HepG2 (cell line): ENCODE data around the gene FAF1. TPM values are rescaled to one million over a fixed set of nuclear protein-coding genes. Genes with fewer than 3 reads are reported as not detected.

Source experiments
- BATF2 ChIP-seq: sonication (generic); formaldehyde crosslinking; IDR thresholded peaks from 2 replicates; pipeline ENCODE4 v1.8.0; 2022; ENCODE audit warnings: mild to moderate bottlenecking, missing genetic modification reagents, moderate library complexity
- DMAP1 ChIP-seq: IDR thresholded peaks from 2 replicates; pipeline ENCODE4 v1.6.1; 2016
- FOXP4 ChIP-seq: sonication (generic); formaldehyde crosslinking; IDR thresholded peaks from 2 replicates; pipeline ENCODE4 v1.4.0; 2020; ENCODE audit warnings: missing genetic modification reagents
- JUND ChIP-seq: sonication (generic); formaldehyde crosslinking; IDR thresholded peaks from 2 replicates; pipeline ENCODE4 v1.8.0; 2022; ENCODE audit warnings: mild to moderate bottlenecking, missing genetic modification reagents
- KDM6A ChIP-seq: IDR thresholded peaks from 2 replicates; pipeline ENCODE4 v1.6.1; 2016; ENCODE audit warnings: low read depth
- MAFF ChIP-seq: IDR thresholded peaks from 2 replicates; pipeline ENCODE4 v1.6.1; 2011; ENCODE audit warnings: low read depth, low read length, improper control_type of control experiment
- MLX ChIP-seq: IDR thresholded peaks from 2 replicates; pipeline ENCODE4 v1.6.1; 2016
- MYPOP ChIP-seq: sonication (generic); formaldehyde crosslinking; IDR thresholded peaks from 2 replicates; pipeline ENCODE4 v1.8.1; 2023; ENCODE audit warnings: mild to moderate bottlenecking, moderate library complexity, missing genetic modification reagents
- ONECUT2 ChIP-seq: sonication (generic); formaldehyde crosslinking; IDR thresholded peaks from 2 replicates; pipeline ENCODE4 v1.4.0; 2020; ENCODE audit warnings: missing genetic modification reagents
- RBAK ChIP-seq: sonication (generic); formaldehyde crosslinking; IDR thresholded peaks from 2 replicates; pipeline ENCODE4 v1.5.1; 2020; ENCODE audit warnings: mild to moderate bottlenecking, missing genetic modification reagents
- TAF1 ChIP-seq: sonication (generic); formaldehyde crosslinking; IDR thresholded peaks from 2 replicates; pipeline ENCODE4 v1.4.0; 2020; ENCODE audit warnings: missing genetic modification reagents
- ZBTB21 ChIP-seq: sonication (generic); formaldehyde crosslinking; IDR thresholded peaks from 2 replicates; pipeline ENCODE4 v1.4.0; 2020; ENCODE audit warnings: missing genetic modification reagents
- ZFP41 ChIP-seq: sonication (generic); formaldehyde crosslinking; IDR thresholded peaks from 2 replicates; pipeline ENCODE4 v1.4.0; 2020; ENCODE audit warnings: mild to moderate bottlenecking, missing genetic modification reagents, borderline replicate concordance
- ZKSCAN8 ChIP-seq: IDR thresholded peaks from 2 replicates; pipeline ENCODE4 v1.6.1; 2016; ENCODE audit warnings: borderline replicate concordance, missing genetic modification reagents, missing compliant biosample characterization
- ZNF10 ChIP-seq: sonication (generic); formaldehyde crosslinking; IDR thresholded peaks from 2 replicates; pipeline ENCODE4 v1.4.0; 2020; ENCODE audit warnings: mild to moderate bottlenecking, low read depth, missing genetic modification reagents, borderline replicate concordance
- ZNF18 ChIP-seq: sonication (generic); formaldehyde crosslinking; IDR thresholded peaks from 2 replicates; pipeline ENCODE4 v1.8.0; 2022; ENCODE audit warnings: mild to moderate bottlenecking, missing genetic modification reagents; ENCODE audit not compliant: insufficient replicate concordance
- ZNF3 ChIP-seq: IDR thresholded peaks from 2 replicates; pipeline ENCODE4 v1.7.0; 2017; ENCODE audit warnings: inconsistent platforms
- ZNF557 ChIP-seq: sonication (generic); formaldehyde crosslinking; IDR thresholded peaks from 2 replicates; pipeline ENCODE4 v1.4.0; 2020; ENCODE audit warnings: missing genetic modification reagents
- ZNF652 ChIP-seq: IDR thresholded peaks from 2 replicates; pipeline ENCODE4 v1.6.1; 2016; ENCODE audit warnings: low read depth, borderline replicate concordance
- ZNF678 ChIP-seq: sonication (generic); formaldehyde crosslinking; IDR thresholded peaks from 2 replicates; pipeline ENCODE4 v1.4.0; 2020; ENCODE audit warnings: mild to moderate bottlenecking, missing genetic modification reagents
- ZNF770 ChIP-seq: sonication (generic); formaldehyde crosslinking; IDR thresholded peaks from 2 replicates; pipeline ENCODE4 v1.5.0; 2020; ENCODE audit warnings: mild to moderate bottlenecking, missing genetic modification reagents
- ZNF775 ChIP-seq: sonication (generic); formaldehyde crosslinking; IDR thresholded peaks from 2 replicates; pipeline ENCODE4 v1.4.0; 2020; ENCODE audit warnings: missing genetic modification reagents, mild to moderate bottlenecking, moderate library complexity, borderline replicate concordance
- ZNF776 ChIP-seq: sonication (generic); formaldehyde crosslinking; IDR thresholded peaks from 2 replicates; pipeline ENCODE4 v1.4.0; 2020; ENCODE audit warnings: mild to moderate bottlenecking, missing genetic modification reagents
- polyA plus RNA-seq, 8 experiments: library from polyadenylated mRNA; depleted of rRNA in 3 of 8; stranded (reverse) in 7 of 8; unstranded in 1 of 8; fragments of >200 nt; fragmentation: Illumina TruSeq in 4 of 8; extraction: Trizol in 4 of 8; gene quantifications; 2 replicates each; pipeline versions ENCODE4 v1.2.1 to v1.2.3, GENCODE V29; 2011 to 2016; ENCODE audit warnings: low read depth in 4 of 8, missing spikeins in 1 of 8, mixed read lengths in 1 of 8; ENCODE audit not compliant: insufficient read depth in 1 of 8
- total RNA-seq, 5 experiments: library from RNA; depleted of rRNA; stranded (reverse); fragments of >200 nt; fragmentation: Illumina TruSeq; extraction: Trizol; gene quantifications; 2 replicates each; pipeline ENCODE4 v1.2.3, GENCODE V29; 2016; ENCODE audit warnings: low read depth in 1 of 5

The FAF1 gene
- total and polyA plus RNA-seq, 2 of the 13 experiments (the other 11 are each of a cell fraction or from before 2014, with no cell fraction given): 19.4 to 63.3 TPM

- no peak for TF ChIP-seq ZNF775
- no peak for TF ChIP-seq RBAK
- no peak for TF ChIP-seq ZKSCAN8
- TF ChIP-seq ZNF3: no peak
- no peak for TF ChIP-seq MAFF
- TF ChIP-seq MLX (CRISPR knock-in tag): no peak
- peak; percentile 33; the same call in 1 of the 2 replicates for TF ChIP-seq ZNF770
- no peak for TF ChIP-seq MYPOP (CRISPR knock-in tag)
- no peak for TF ChIP-seq KDM6A (CRISPR knock-in tag)
- TF ChIP-seq ZFP41 (CRISPR knock-in tag): 0 out of 2 replicates have a peak, but pooled peaks have one; percentile 43
- no peak for TF ChIP-seq ZNF652 (CRISPR knock-in tag)
- 0 out of 2 replicates have a peak, but pooled peaks have one; percentile 7 for TF ChIP-seq FOXP4
- no peak for TF ChIP-seq JUND
- TF ChIP-seq ZNF557 (CRISPR knock-in tag): no peak
- TF ChIP-seq ZNF678: no peak
- TF ChIP-seq ZNF10 (CRISPR knock-in tag): no peak
- no peak for TF ChIP-seq ZBTB21 (CRISPR knock-in tag)
- TF ChIP-seq ZNF18 (CRISPR knock-in tag): no peak
- TF ChIP-seq TAF1 (CRISPR knock-in tag): peak; percentile 80
- no peak for TF ChIP-seq ONECUT2 (CRISPR knock-in tag)
- no peak for TF ChIP-seq ZNF776 (CRISPR knock-in tag)
- no peak for TF ChIP-seq BATF2 (CRISPR knock-in tag)
- peak; percentile 69; the same call in 1 of the 2 replicates for TF ChIP-seq DMAP1 (CRISPR knock-in tag)
Observed at GRCh38 chr1:50978144-50978851, 18.2 kb upstream of the FAF1 start (continued).
